PC-3 (cell line): ENCODE measurements around the gene EYS.

ENCODE experiments used
- CTCF ChIP-seq: fragments of 300-600 bp; sonication (generic); conservative IDR thresholded peaks from 2 replicates; pipeline ENCODE4 v1.5.1; 2017; ENCODE audit warnings: antibody characterized with exemption, low read depth, mild to moderate bottlenecking, low read length
- EZH2 ChIP-seq: fragments of 300-600 bp; sonication (generic); IDR thresholded peaks from one replicate; pipeline ENCODE4 v1.6.1; 2017; ENCODE audit warnings: antibody characterized with exemption, mild to moderate bottlenecking, low read length; ENCODE audit not compliant: unreplicated experiment

GRCh38 chr6:64683682-64684081, 1023.3 kb downstream of the EYS start:
- TF ChIP-seq CTCF (no peak), EZH2 (no peak)
